Stromal cell of bone marrow (primary cell): ENCODE measurements around the gene TBX3.

ENCODE experiments used
- DNase-seq: peaks from one replicate; pipeline ENCODE4 v3.0.0-alpha.2; 2012; ENCODE audit warnings: low read depth

TBX3 gene

GRCh38 chr12:114696443-114697242 lies 12.7 kb upstream of the TBX3 start:
- no peak for DNase-seq

- no peak for DNase-seq
Measured at GRCh38 chr12:114695305-114695592, 11.3 kb upstream of the TBX3 start.

- DNase-seq: no peak
Measured at GRCh38 chr12:114694436-114695304, 10.7 kb upstream of the TBX3 start.

GRCh38 chr12:114693532-114693931 lies 9.6 kb upstream of the TBX3 start:
- no peak for DNase-seq

- DNase-seq: no peak
Measured at GRCh38 chr12:114693059-114693531, 9.1 kb upstream of the TBX3 start.

GRCh38 chr12:114692186-114693058 lies 8.4 kb upstream of the TBX3 start:
- DNase-seq: no peak

- no peak for DNase-seq
Measured at GRCh38 chr12:114691763-114692185, 7.8 kb upstream of the TBX3 start.

GRCh38 chr12:114691196-114691595 lies 7.2 kb upstream of the TBX3 start:
- DNase-seq: no peak

- DNase-seq: no peak
Measured at GRCh38 chr12:114690267-114691135, 6.5 kb upstream of the TBX3 start.

- DNase-seq: no peak
Measured at GRCh38 chr12:114689075-114689994, 5.4 kb upstream of the TBX3 start.

GRCh38 chr12:114688256-114688845 lies 4.4 kb upstream of the TBX3 start:
- no peak for DNase-seq

- DNase-seq: no peak
Measured at GRCh38 chr12:114687802-114688201, 3.8 kb upstream of the TBX3 start.

- no peak for DNase-seq
Measured at GRCh38 chr12:114686773-114687500, 3.0 kb upstream of the TBX3 start.

GRCh38 chr12:114686426-114686772 lies 2.4 kb upstream of the TBX3 start:
- DNase-seq: no peak

GRCh38 chr12:114685869-114686268 lies 1.9 kb upstream of the TBX3 start:
- DNase-seq: no peak

- no peak for DNase-seq
Measured at GRCh38 chr12:114685320-114685781, 1.4 kb upstream of the TBX3 start.

GRCh38 chr12:114684870-114685273 lies 897 bp upstream of the TBX3 start:
- DNase-seq: no peak

GRCh38 chr12:114683709-114684097 lies 272 bp downstream of the TBX3 start:
- DNase-seq: no peak
